H9 (cell line): ENCODE results near the gene ATXN10. TPM values are rescaled to one million over a fixed set of nuclear protein-coding genes. Genes with fewer than 3 reads are reported as not detected.

Experiments
- DNase-seq: peaks from one replicate; pipeline ENCODE4 v3.0.0-alpha.2; 2017
- H2AFZ ChIP-seq: one replicate; pipeline ENCODE4 v1.6.1; 2013; ENCODE audit warnings: mild to moderate bottlenecking, low read length, control low read depth, moderate library complexity
- H2AK5ac ChIP-seq: 2 replicates; pipeline ENCODE4 v1.6.1; 2013; ENCODE audit warnings: low read length, control low read depth, mixed read lengths; ENCODE audit not compliant: insufficient read length
- H2BK120ac ChIP-seq: one replicate; pipeline ENCODE4 v1.6.1; 2013; ENCODE audit warnings: low read depth, mild to moderate bottlenecking, low read length, control low read depth, inconsistent platforms; ENCODE audit not compliant: poor library complexity, severe bottlenecking
- H2BK12ac ChIP-seq: 2 replicates; pipeline ENCODE4 v1.6.1; 2013; ENCODE audit warnings: low read length, control low read depth, mixed read lengths, low read depth; ENCODE audit not compliant: insufficient read length
- H2BK15ac ChIP-seq: 2 replicates; pipeline ENCODE4 v1.6.1; 2013; ENCODE audit warnings: low read depth, low read length, control low read depth
- H2BK20ac ChIP-seq: one replicate; pipeline ENCODE4 v1.6.1; 2013; ENCODE audit warnings: low read depth, mild to moderate bottlenecking, low read length, control low read depth, inconsistent platforms; ENCODE audit not compliant: poor library complexity, severe bottlenecking
- H2BK5ac ChIP-seq: 2 replicates; pipeline ENCODE4 v1.6.1; 2013; ENCODE audit warnings: low read length, control low read depth, mixed read lengths; ENCODE audit not compliant: insufficient read length
- H3K14ac ChIP-seq: 2 replicates; pipeline ENCODE4 v1.6.1; 2013; ENCODE audit warnings: low read length, control low read depth; ENCODE audit not compliant: insufficient read depth
- H3K18ac ChIP-seq: 2 replicates; pipeline ENCODE4 v1.6.1; 2013; ENCODE audit warnings: low read depth, mild to moderate bottlenecking, mixed read lengths, low read length, control low read depth; ENCODE audit not compliant: insufficient read length
- H3K23ac ChIP-seq: 2 replicates; pipeline ENCODE4 v1.6.1; 2013; ENCODE audit warnings: low read length, control low read depth, mixed read lengths, low read depth; ENCODE audit not compliant: insufficient read length
- H3K23me2 ChIP-seq: 2 replicates; pipeline ENCODE4 v1.6.1; 2013; ENCODE audit warnings: low read depth, mild to moderate bottlenecking, mixed read lengths, low read length, control low read depth; ENCODE audit not compliant: insufficient read length, poor library complexity, severe bottlenecking
- H3K27ac ChIP-seq: 2 replicates; pipeline ENCODE4 v1.5.1; 2013; ENCODE audit warnings: low read length, control low read depth, mixed read lengths, low read depth; ENCODE audit not compliant: insufficient read length
- H3K27me3 ChIP-seq: 2 replicates; pipeline ENCODE4 v1.6.1; 2013; ENCODE audit warnings: low read length, control low read depth, inconsistent platforms; ENCODE audit not compliant: insufficient read depth
- H3K4ac ChIP-seq: 2 replicates; pipeline ENCODE4 v1.6.1; 2013; ENCODE audit warnings: low read depth, mild to moderate bottlenecking, control low read depth, inconsistent platforms, low read length, moderate library complexity
- H3K4me1 ChIP-seq: 2 replicates; pipeline ENCODE4 v1.6.1; 2013; ENCODE audit warnings: low read length, control low read depth, inconsistent platforms; ENCODE audit not compliant: insufficient read depth
- H3K4me2 ChIP-seq: 2 replicates; pipeline ENCODE4 v1.6.1; 2013; ENCODE audit warnings: low read length, control low read depth, mixed read lengths; ENCODE audit not compliant: insufficient read length, insufficient read depth
- H3K56ac ChIP-seq: 2 replicates; pipeline ENCODE4 v1.6.1; 2013; ENCODE audit warnings: low read depth, mild to moderate bottlenecking, mixed read lengths, low read length, control low read depth; ENCODE audit not compliant: insufficient read length
- H3K79me1 ChIP-seq: 2 replicates; pipeline ENCODE4 v1.6.1; 2013; ENCODE audit warnings: low read depth, mild to moderate bottlenecking, moderate library complexity, low read length, control low read depth, inconsistent platforms; ENCODE audit not compliant: insufficient read depth, poor library complexity, severe bottlenecking
- H3K79me2 ChIP-seq: 2 replicates; pipeline ENCODE4 v1.6.1; 2013; ENCODE audit warnings: low read length, control low read depth, inconsistent platforms; ENCODE audit not compliant: insufficient read depth
- H3K9ac ChIP-seq: 2 replicates; pipeline ENCODE4 v1.6.1; 2013; ENCODE audit warnings: low read length, control low read depth, mixed read lengths; ENCODE audit not compliant: insufficient read length; ENCODE audit errors: extremely low read depth
- H3K9me3 ChIP-seq: one replicate; pipeline ENCODE4 v1.6.1; 2013; ENCODE audit warnings: low read depth, low read length, inconsistent platforms; ENCODE audit not compliant: control insufficient read depth
- H3T11ph ChIP-seq: one replicate; pipeline ENCODE4 v1.6.1; 2013; ENCODE audit warnings: mild to moderate bottlenecking, low read length, control low read depth, inconsistent platforms
- H4K20me1 ChIP-seq: one replicate; pipeline ENCODE4 v1.6.1; 2013; ENCODE audit not compliant: control insufficient read depth, insufficient read length, insufficient read depth
- H4K5ac ChIP-seq: 2 replicates; pipeline ENCODE4 v1.6.1; 2013; ENCODE audit warnings: low read depth, mild to moderate bottlenecking, mixed read lengths, low read length, control low read depth; ENCODE audit not compliant: insufficient read length
- H4K8ac ChIP-seq: replicated peaks from 2 replicates; pipeline ENCODE4 v1.6.1; 2013; ENCODE audit warnings: low read length, control low read depth, mixed read lengths, low read depth; ENCODE audit not compliant: insufficient read length
- H4K91ac ChIP-seq: 2 replicates; pipeline ENCODE4 v1.6.1; 2013; ENCODE audit warnings: low read depth, mild to moderate bottlenecking, moderate library complexity, mixed read lengths, low read length, control low read depth; ENCODE audit not compliant: insufficient read length
- H3K27ac Mint-ChIP-seq, 3 experiments: 2 replicates in 2 of 3; 3 replicates in 1 of 3; pipeline ENCODE4 v1.8.0; 2020 to 2021; ENCODE audit warnings: mixed read lengths in 3 of 3, mild to moderate bottlenecking in 1 of 3, moderate library complexity in 1 of 3
- H3K27me3 Mint-ChIP-seq: 2 replicates; pipeline ENCODE4 v1.8.0; 2021; ENCODE audit warnings: low read depth, mild to moderate bottlenecking, moderate library complexity, mixed read lengths
- H3K36me3 Mint-ChIP-seq, 3 experiments: 2 replicates in 2 of 3; 3 replicates in 1 of 3; pipeline ENCODE4 v1.8.0; 2020 to 2021; ENCODE audit warnings: low read depth in 3 of 3, mixed read lengths in 3 of 3; ENCODE audit not compliant: insufficient read depth in 1 of 3
- H3K4me1 Mint-ChIP-seq, 2 experiments: 2 replicates each; pipeline ENCODE4 v1.8.0; 2020; ENCODE audit warnings: mixed read lengths in 2 of 2
- H3K4me3 Mint-ChIP-seq, 2 experiments: 2 replicates in 1 of 2; 3 replicates in 1 of 2; pipeline ENCODE4 v1.8.0; 2020 to 2021; ENCODE audit warnings: mild to moderate bottlenecking in 2 of 2, mixed read lengths in 2 of 2, moderate library complexity in 1 of 2
- H3K9me3 Mint-ChIP-seq, 2 experiments: 2 replicates in 1 of 2; 3 replicates in 1 of 2; pipeline ENCODE4 v1.8.0; 2020; ENCODE audit warnings: mild to moderate bottlenecking in 2 of 2, mixed read lengths in 2 of 2, moderate library complexity in 1 of 2
- CTCF ChIP-seq: fragments of 200-600 bp; sonication (generic); conservative IDR thresholded peaks from 3 replicates; pipeline ENCODE4 v1.8.0; 2021; ENCODE audit warnings: antibody characterized with exemption, mild to moderate bottlenecking
- WGBS: extraction: QIAGEN DNeasy Blood & Tissue Kit; methylation state at CpG from one replicate; pipeline ENCODE4 v1.1.7; 2013; ENCODE audit warnings: missing lambda C conversion rate, low lambda C conversion rate, mixed read lengths; ENCODE audit not compliant: insufficient read length; ENCODE audit errors: extremely low coverage; 5-methylcytosine and 5-hydroxymethylcytosine counted together
- total RNA-seq: library from RNA; stranded (reverse); gene quantifications from 2 replicates; pipeline ENCODE4 v1.2.1, GENCODE V29; 2021

The ATXN10 gene
- total RNA-seq, 1 experiment from 2014 or later, result 210 TPM

DNA sequence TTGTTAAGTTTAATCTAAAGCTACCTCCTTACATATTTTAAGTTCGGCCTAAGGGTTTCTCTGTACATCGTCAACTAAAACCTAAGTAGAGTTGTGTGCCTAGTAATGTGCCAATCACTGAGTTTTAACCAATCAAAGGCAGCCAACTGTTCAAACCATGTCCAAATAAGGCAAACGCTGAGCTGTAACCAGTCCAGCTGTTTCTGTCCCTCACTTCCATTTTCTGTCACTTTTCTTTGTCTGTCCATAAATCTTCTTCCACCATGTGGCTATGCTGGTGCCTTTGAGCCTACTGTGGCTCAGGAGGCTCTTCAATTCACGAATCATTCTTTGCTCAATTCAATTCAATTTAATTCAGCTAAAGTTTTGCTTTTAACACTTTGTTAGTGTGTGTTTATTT lies 13.9 kb upstream of the ATXN10 start:
- Histone ChIP-seq H3K4me2 (no peak overlapping the region), H3K4ac (no peak overlapping the region), H2BK20ac (no peak overlapping the region), H3K23ac (no peak overlapping the region), H2AFZ (no peak overlapping the region), H3T11ph (no peak overlapping the region), H3K56ac (no peak overlapping the region), H4K91ac (no peak overlapping the region), H2BK12ac (no peak overlapping the region), H3K27ac (no peak overlapping the region), H4K5ac (no peak overlapping the region), H3K9ac (no peak overlapping the region), H2BK5ac (no peak overlapping the region), H3K79me2 (no peaks in the 10 kb centered on the region), H3K79me1 (no peaks in the 10 kb centered on the region), H2AK5ac (no peak overlapping the region), H3K14ac (no peak overlapping the region), H3K23me2 (no peaks in the 10 kb centered on the region), H3K18ac (no peak overlapping the region), H3K27me3 (no peaks in the 10 kb centered on the region), H4K20me1 (no peaks in the 10 kb centered on the region), H3K4me1 (no peaks in the 10 kb centered on the region), H3K9me3 (no peaks in the 10 kb centered on the region), H2BK15ac (no peak overlapping the region), H4K8ac (no peak overlapping the region), H2BK120ac (no peak overlapping the region)
- Mint-ChIP-seq H3K27me3 (peaks cover 6% of the 10 kb centered on the region), H3K4me3 (no peak overlapping the region), H3K4me1 (no peaks in the 10 kb centered on the region), H3K9me3 (no peaks in the 10 kb centered on the region), H3K27ac (no peak overlapping the region), H3K36me3 (no peaks in the 10 kb centered on the region)
- DNase-seq, result no peak
- WGBS, result no CpG with 5 or more reads among the region's 4 CpGs
- no peak for TF ChIP-seq CTCF
